Uterus (tissue), 2 donors: Measurements from ENCODE around the gene CLEC4E.

Experiments used
- CTCF ChIP-seq, 4 experiments: fragments of 200-600 bp in 2 of 4; fragments of 450-650 bp in 2 of 4; sonication (generic) in 2 of 4; IDR thresholded peaks; one replicate each; pipeline ENCODE4 v1.5.1; 2016 to 2019; ENCODE audit warnings: antibody characterized with exemption in 4 of 4, mild to moderate bottlenecking in 2 of 4, moderate library complexity in 1 of 4
- POLR2A ChIP-seq, 2 donors: fragments of 450-650 bp; IDR thresholded peaks; one replicate each; pipeline ENCODE4 v1.6.1; 2016; ENCODE audit warnings: antibody characterized with exemption in 2 of 2, mild to moderate bottlenecking in 1 of 2, moderate library complexity in 1 of 2

GRCh38 chr12:8546591-8546990, 5.9 kb upstream of the CLEC4E start:
- no peak for TF ChIP-seq POLR2A (IDR thresholded peaks at IDR 0.05)
- TF ChIP-seq CTCF (IDR thresholded peaks at IDR 0.05), result no peak
